CD14-positive monocyte (primary cell): ENCODE measurements around the gene CHST11. TPM values are rescaled to one million over a fixed set of nuclear protein-coding genes. Genes with fewer than 3 reads are reported as not detected.

Experiments
- DNase-seq, 3 donors: peaks; one replicate each; pipeline ENCODE4 v3.0.0-alpha.2; 2011 to 2022
- H2AFZ ChIP-seq: 2 replicates; pipeline ENCODE4 v1.6.0; 2012; ENCODE audit warnings: mild to moderate bottlenecking, low read depth, low read length, inconsistent platforms; ENCODE audit not compliant: insufficient read depth, poor library complexity, severe bottlenecking
- H3K27ac ChIP-seq, 2 donors: 1 replicate in 1 of 2; 2 replicates in 1 of 2; pipeline ENCODE4 v1.5.1; 2012 to 2013; ENCODE audit warnings: low read length in 2 of 2, control low read depth in 1 of 2, inconsistent platforms in 1 of 2, low read depth in 1 of 2, mild to moderate bottlenecking in 1 of 2
- H3K27me3 ChIP-seq, 2 donors: one replicate each; pipeline versions ENCODE4 v1.6.0 to v1.6.1; 2011 to 2013; ENCODE audit warnings: low read length in 2 of 2; ENCODE audit not compliant: control insufficient read depth in 2 of 2, insufficient read depth in 2 of 2
- H3K36me3 ChIP-seq, 2 donors: replicated peaks in 1 of 2; 1 replicate in 1 of 2; 2 replicates in 1 of 2; pipeline versions ENCODE4 v1.5.1 to v1.6.1; 2012 to 2013; ENCODE audit warnings: low read length in 2 of 2, control low read depth in 1 of 2, inconsistent platforms in 1 of 2, mild to moderate bottlenecking in 1 of 2; ENCODE audit not compliant: insufficient read depth in 2 of 2, control insufficient read depth in 1 of 2
- H3K4me1 ChIP-seq, 2 donors: 1 replicate in 1 of 2; 2 replicates in 1 of 2; pipeline versions ENCODE4 v1.5.1 to v1.6.1; 2012 to 2013; ENCODE audit warnings: low read length in 2 of 2, control low read depth in 1 of 2, inconsistent platforms in 1 of 2, mild to moderate bottlenecking in 1 of 2, moderate library complexity in 1 of 2; ENCODE audit not compliant: insufficient read depth in 2 of 2, control insufficient read depth in 1 of 2
- H3K4me2 ChIP-seq: replicated peaks from 2 replicates; pipeline ENCODE3; 2012; ENCODE audit warnings: low read length, moderate library complexity, mild to moderate bottlenecking; ENCODE audit not compliant: poor library complexity, severe bottlenecking; ENCODE audit errors: extremely low read depth
- H3K4me3 ChIP-seq, 3 experiments: fragments of 200-600 bp in 1 of 3; sonication (generic) in 1 of 3; replicated peaks in 1 of 3; 1 replicate in 2 of 3; 2 replicates in 1 of 3; pipeline ENCODE4 v1.5.1; 2011 to 2013; ENCODE audit warnings: low read length in 3 of 3, mild to moderate bottlenecking in 3 of 3, control low read depth in 2 of 3, low read depth in 2 of 3, inconsistent platforms in 1 of 3, moderate library complexity in 1 of 3
- H3K79me2 ChIP-seq: 2 replicates; pipeline ENCODE4 v1.6.0; 2012; ENCODE audit warnings: mild to moderate bottlenecking, control low read depth, inconsistent platforms, low read length, moderate library complexity; ENCODE audit not compliant: insufficient read depth
- H3K9ac ChIP-seq: 2 replicates; pipeline ENCODE4 v1.6.0; 2017; ENCODE audit warnings: low read length, mild to moderate bottlenecking; ENCODE audit not compliant: insufficient read depth, poor library complexity, severe bottlenecking
- H3K9me3 ChIP-seq, 2 donors: replicated peaks in 1 of 2; 1 replicate in 1 of 2; 2 replicates in 1 of 2; pipeline versions ENCODE4 v1.5.1 to v1.6.1; 2012 to 2013; ENCODE audit warnings: low read length in 2 of 2, control low read depth in 1 of 2; ENCODE audit not compliant: control insufficient read depth in 1 of 2, insufficient read depth in 1 of 2
- H4K20me1 ChIP-seq: 2 replicates; pipeline ENCODE4 v1.6.0; 2012; ENCODE audit warnings: mild to moderate bottlenecking, low read length, control low read depth, moderate library complexity; ENCODE audit not compliant: insufficient read depth
- H3K27ac Mint-ChIP-seq, 7 donors: one replicate each; pipeline ENCODE4 v1.8.0; 2020; ENCODE audit warnings: mild to moderate bottlenecking in 7 of 7, mixed read lengths in 7 of 7, moderate library complexity in 6 of 7, inconsistent platforms in 2 of 7
- H3K27me3 Mint-ChIP-seq, 3 donors: one replicate each; pipeline ENCODE4 v1.8.0; 2021 to 2022; ENCODE audit warnings: low read depth in 3 of 3, mild to moderate bottlenecking in 3 of 3, mixed read lengths in 3 of 3, moderate library complexity in 3 of 3, inconsistent platforms in 1 of 3
- H3K36me3 Mint-ChIP-seq, 2 donors: one replicate each; pipeline ENCODE4 v1.8.0; 2020; ENCODE audit warnings: mixed read lengths in 2 of 2, inconsistent platforms in 1 of 2, mild to moderate bottlenecking in 1 of 2
- H3K4me1 Mint-ChIP-seq: one replicate; pipeline ENCODE4 v1.8.0; 2020; ENCODE audit warnings: mild to moderate bottlenecking, mixed read lengths
- H3K4me3 Mint-ChIP-seq, 2 donors: one replicate each; pipeline ENCODE4 v1.8.0; 2020; ENCODE audit warnings: mild to moderate bottlenecking in 2 of 2, mixed read lengths in 2 of 2, moderate library complexity in 1 of 2
- H3K9me3 Mint-ChIP-seq, 7 donors: one replicate each; pipeline ENCODE4 v1.8.0; 2020 to 2022; ENCODE audit warnings: mixed read lengths in 7 of 7, mild to moderate bottlenecking in 6 of 7, moderate library complexity in 6 of 7, inconsistent platforms in 2 of 7
- CTCF ChIP-seq: fragments of 200-600 bp; IDR thresholded peaks from one replicate; pipeline ENCODE4 v1.8.0; 2022; ENCODE audit warnings: antibody characterized with exemption, mild to moderate bottlenecking
- WGBS: methylation state at CpG from one replicate; pipeline ENCODE4 v1.1.5; 2013; ENCODE audit warnings: missing lambda C conversion rate; ENCODE audit not compliant: insufficient coverage; 5-methylcytosine and 5-hydroxymethylcytosine counted together
- intact Hi-C, 2 donors: fragments of 100-400 bp; cut with micrococcal nuclease; formaldehyde crosslinking; loops; one replicate each; pipeline versions ENCODE4 v1.15.0 to v1.15.1; 2023
- polyA plus RNA-seq, 3 donors: library from polyadenylated mRNA; depleted of rRNA in 1 of 3; unstranded in 2 of 3; stranded (reverse) in 1 of 3; fragments of 300-500 nt in 2 of 3; fragments of >200 nt in 1 of 3; fragmentation: Illumina TruSeq in 2 of 3; gene quantifications; 1 replicate in 2 of 3; 2 replicates in 1 of 3; pipeline ENCODE4 v1.2.3, GENCODE V29; 2012 to 2021

The CHST11 gene
- polyA plus RNA-seq, 3 donors = 44.4 to 66.6 (median 48.4) TPM

DNA sequence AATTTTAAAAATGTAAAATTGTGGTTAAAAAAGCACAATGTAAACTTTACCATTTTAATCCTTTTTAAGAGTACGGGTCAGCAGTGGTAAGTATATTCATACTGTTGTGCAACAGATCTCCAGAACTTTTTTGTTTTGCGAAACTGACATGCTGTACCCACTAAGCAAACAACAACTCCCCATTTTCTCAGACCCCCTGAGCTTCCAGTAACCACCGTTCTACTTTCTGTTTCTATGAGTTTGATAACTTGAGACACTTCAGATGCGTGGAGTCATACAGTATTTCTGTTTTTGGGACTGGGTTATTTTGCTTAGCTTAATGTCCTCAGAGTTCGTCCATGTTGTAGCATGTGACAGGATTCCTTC, 38.0 kb downstream of the CHST11 start:
- Histone ChIP-seq H3K4me2 (peak overlapping the region; percentile 34), H3K9ac (no peak overlapping the region), H3K27me3 (no peaks in the 10 kb centered on the region), H3K9me3 (no peaks in the 10 kb centered on the region), H3K36me3 (peaks cover 3 to 8% of the 10 kb centered on the region in 2 donors), H4K20me1 (peaks cover 100% of the 10 kb centered on the region), H3K27ac (peak overlapping the region in 1 of 2 donors; percentile 74), H2AFZ (no peak overlapping the region), H3K4me3 (no peak overlapping the region), H3K79me2 (peaks cover 98% of the 10 kb centered on the region), H3K4me1 (peaks cover 62 to 70% of the 10 kb centered on the region in 2 donors)
- intact Hi-C loops = loop anchor here in 1 of 2 donors (5.0 kb wide), 1 partner anchor 37 kb away; the partner anchor contains the start of gene CHST11
- Mint-ChIP-seq H3K27ac (peak overlapping the region; percentile 16 to 81 (median 66)), H3K9me3 (peaks cover 0 to 1% (median 0%) of the 10 kb centered on the region in 7 donors), H3K27me3 (peaks cover 0 to 3% (median 0%) of the 10 kb centered on the region in 3 donors), H3K36me3 (peaks cover 55 to 65% of the 10 kb centered on the region in 2 donors), H3K4me3 (peak overlapping the region in 1 of 2 donors; percentile 32), H3K4me1 (peaks cover 87% of the 10 kb centered on the region)
- TF ChIP-seq CTCF = no peak
- WGBS = no CpG with 5 or more reads among the region's 5 CpGs
- peak in 2 of 3 donors; percentile 24 to 68 for DNase-seq

DNA sequence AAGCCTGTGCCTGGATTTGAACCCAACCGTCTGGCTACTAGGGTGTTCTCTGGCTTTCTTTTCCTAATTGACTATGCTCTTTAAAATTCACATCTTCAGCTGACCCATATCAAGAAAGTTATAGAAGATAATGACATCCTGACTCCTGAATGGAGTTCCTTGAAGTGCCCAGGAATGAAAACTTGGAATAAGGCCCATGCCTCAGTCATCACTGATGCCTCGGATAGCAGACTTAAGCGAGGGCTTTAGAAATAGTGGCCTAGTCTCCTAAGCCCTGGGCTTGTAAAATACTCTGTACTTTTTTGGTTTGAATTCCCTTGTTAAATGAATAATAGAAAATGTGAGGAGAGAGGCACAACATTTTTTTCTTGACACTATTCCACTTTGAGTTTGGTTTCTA, 39.0 kb downstream of the CHST11 start:
- Mint-ChIP-seq H3K27ac (peak overlapping the region in 1 of 7 donors; percentile 4), H3K36me3 (peaks cover 58 to 64% of the 10 kb centered on the region in 2 donors), H3K9me3 (peaks cover 0 to 1% (median 0%) of the 10 kb centered on the region in 7 donors), H3K27me3 (peaks cover 0 to 5% (median 0%) of the 10 kb centered on the region in 3 donors), H3K4me1 (peaks cover 87% of the 10 kb centered on the region), H3K4me3 (peak overlapping the region in 1 of 2 donors; percentile 0)
- no peak for DNase-seq
- H3K9ac ChIP-seq = no peak overlapping the region
- peaks cover 98% of the 10 kb centered on the region for H3K79me2 ChIP-seq
- intact Hi-C loops = loop anchor here in 1 of 2 donors (5.0 kb wide), 1 partner anchor 38 kb away; the partner anchor contains the start of gene CHST11
- TF ChIP-seq CTCF = no peak
- peaks cover 3 to 8% of the 10 kb centered on the region in 2 donors for H3K36me3 ChIP-seq
- 100% methylated on average over 2 of the region's 3 CpGs for WGBS
- no peak overlapping the region for H3K4me2 ChIP-seq
- H3K27ac ChIP-seq = no peak overlapping the region
- no peak overlapping the region for H2AFZ ChIP-seq
- H3K27me3 ChIP-seq = no peaks in the 10 kb centered on the region
- no peak overlapping the region for H3K4me3 ChIP-seq
- peaks cover 100% of the 10 kb centered on the region for H4K20me1 ChIP-seq
- H3K4me1 ChIP-seq = peaks cover 56 to 66% of the 10 kb centered on the region in 2 donors
- H3K9me3 ChIP-seq = no peaks in the 10 kb centered on the region
